HCT116 (cell line): Measurements from ENCODE around the gene UGT1A7. TPM values are rescaled to one million over a fixed set of nuclear protein-coding genes. Genes with fewer than 3 reads are reported as not detected.

Experiments used
- ATAC-seq: fragments of 200-7000 bp; cut with Tn5 transposase; 2 replicates; pipeline ENCODE4 v1.9.1; 2020; ENCODE audit warnings: mild to moderate bottlenecking, moderate library complexity
- BruUV-seq: library from RNA; stranded (reverse); fragments of 400-500 nt; replicated peaks from 2 replicates; lab custom pipeline; 2021; lab: Mats Ljungman, UMichigan
- CTCF ChIA-PET: fragments of 300-600 bp; sonication (Branson Sonifier 250); formaldehyde crosslinking; loops from one replicate; lab custom pipeline; 2021; ENCODE audit warnings: antibody characterized with exemption; lab: Charles Lee
- POLR2A ChIA-PET: fragments of 300-600, 350-600 bp; sonication (Branson Sonifier 250); formaldehyde crosslinking; loops from one replicate; lab custom pipeline; 2021; ENCODE audit warnings: antibody characterized with exemption; lab: Charles Lee
- RAD21 ChIA-PET, 2 experiments: fragments of 300-600 bp; sonication (Branson Sonifier 250); formaldehyde crosslinking; loops; one replicate each; lab custom pipeline; 2023; ENCODE audit warnings: low total read pairs in 2 of 2; ENCODE audit not compliant: uncharacterized antibody in 2 of 2, unreplicated experiment in 2 of 2, low non-redundant PET in 1 of 2; lab: Charles Lee
- DNase-seq: peaks from one replicate; pipeline ENCODE4 v3.0.0-alpha.2; 2010; ENCODE audit warnings: low read depth, low spot score
- H2AFZ ChIP-seq: fragments of 200-600 bp; shearing (Covaris generic), sonication (generic); 2 replicates; pipeline ENCODE4 v1.6.1; 2017; ENCODE audit warnings: low read depth, mixed run types, mixed read lengths, antibody characterized with exemption, low read length; ENCODE audit not compliant: poor library complexity, severe bottlenecking
- H3K27ac ChIP-seq: 2 replicates; pipeline ENCODE4 v1.5.1; 2012; ENCODE audit warnings: low read depth, low read length
- H3K27me3 ChIP-seq: fragments of 200-600 bp; sonication (generic); 2 replicates; pipeline ENCODE4 v1.6.1; 2016; ENCODE audit warnings: mixed run types, low read length, mixed read lengths; ENCODE audit not compliant: insufficient read depth
- H3K36me3 ChIP-seq, 2 experiments: fragments of 200-500 bp in 1 of 2; fragments of 200-600 bp in 1 of 2; sonication (Bioruptor generic) in 1 of 2; sonication (generic) in 1 of 2; 2 replicates each; pipeline versions ENCODE4 v1.5.1 to v1.6.1; 2014 to 2016; ENCODE audit warnings: low read length in 2 of 2, inconsistent platforms in 1 of 2, mixed read lengths in 1 of 2, mixed run types in 1 of 2; ENCODE audit not compliant: insufficient read depth in 2 of 2, control insufficient read depth in 1 of 2
- H3K4me1 ChIP-seq, 2 experiments: fragments of 200-600 bp in 1 of 2; sonication (generic) in 1 of 2; 2 replicates each; pipeline versions ENCODE4 v1.5.1 to v1.6.1; 2012 to 2017; ENCODE audit warnings: low read length in 2 of 2, inconsistent platforms in 1 of 2, mild to moderate bottlenecking in 1 of 2, mixed read lengths in 1 of 2, mixed run types in 1 of 2, moderate library complexity in 1 of 2; ENCODE audit not compliant: insufficient read depth in 2 of 2, control insufficient read depth in 1 of 2
- H3K4me2 ChIP-seq: fragments of 200-600 bp; sonication (generic); 2 replicates; pipeline ENCODE4 v1.6.1; 2017; ENCODE audit warnings: mixed run types, low read length, mixed read lengths
- H3K4me3 ChIP-seq, 2 experiments: fragments of 200-600 bp in 1 of 2; sonication (generic) in 1 of 2; replicated peaks in 1 of 2; 2 replicates each; pipeline ENCODE4 v1.5.1; 2011 to 2016; ENCODE audit warnings: low read length in 2 of 2, control low read depth in 1 of 2, low read depth in 1 of 2, mild to moderate bottlenecking in 1 of 2, mixed read lengths in 1 of 2, mixed run types in 1 of 2
- H3K79me2 ChIP-seq: fragments of 200-600 bp; sonication (generic); 2 replicates; pipeline ENCODE4 v1.6.1; 2017; ENCODE audit warnings: mild to moderate bottlenecking, mixed run types, low read length, moderate library complexity, mixed read lengths; ENCODE audit not compliant: insufficient read depth
- H3K9ac ChIP-seq: fragments of 200-600 bp; sonication (generic); 2 replicates; pipeline ENCODE4 v1.6.1; 2016; ENCODE audit warnings: low read length, mixed read lengths
- H3K9me2 ChIP-seq: fragments of 200-600 bp; sonication (generic), shearing (Covaris generic); 2 replicates; pipeline ENCODE4 v1.6.1; 2017; ENCODE audit warnings: mixed run types, mild to moderate bottlenecking, moderate library complexity; ENCODE audit not compliant: insufficient read depth
- H3K9me3 ChIP-seq, 2 experiments: fragments of 200-500 bp in 1 of 2; fragments of 200-600 bp in 1 of 2; sonication (Bioruptor generic) in 1 of 2; sonication (generic) in 1 of 2; 2 replicates each; pipeline ENCODE4 v1.6.1; 2014 to 2017; ENCODE audit warnings: low read length in 2 of 2, mixed read lengths in 2 of 2, inconsistent platforms in 1 of 2, low read depth in 1 of 2, mild to moderate bottlenecking in 1 of 2, mixed run types in 1 of 2, moderate library complexity in 1 of 2; ENCODE audit not compliant: control insufficient read depth in 1 of 2, insufficient read depth in 1 of 2
- H4K20me1 ChIP-seq: fragments of 200-600 bp; sonication (generic), shearing (Covaris generic); 2 replicates; pipeline ENCODE4 v1.6.1; 2017; ENCODE audit warnings: mixed run types, mild to moderate bottlenecking, moderate library complexity; ENCODE audit not compliant: insufficient read depth
- CBX3 ChIP-seq: IDR thresholded peaks from 2 replicates; pipeline ENCODE4 v1.6.1; 2012; ENCODE audit warnings: low read depth
- CEBPB ChIP-seq: IDR thresholded peaks from 2 replicates; pipeline ENCODE4 v1.6.1; 2012; ENCODE audit warnings: low read depth
- EZH2phosphoT487 ChIP-seq: fragments of 200-600 bp; IDR thresholded peaks from 2 replicates; pipeline ENCODE4 v1.6.1; 2018; ENCODE audit warnings: antibody characterized with exemption, borderline replicate concordance
- FOSL1 ChIP-seq: IDR thresholded peaks from 2 replicates; pipeline ENCODE4 v1.6.1; 2012; ENCODE audit warnings: low read depth
- POLR2AphosphoS5 ChIP-seq: IDR thresholded peaks from 2 replicates; pipeline ENCODE4 v1.6.1; 2011; ENCODE audit warnings: mild to moderate bottlenecking, low read depth, low read length, moderate library complexity
- RAD21 ChIP-seq: IDR thresholded peaks from 2 replicates; pipeline ENCODE4 v1.6.1; 2012; ENCODE audit warnings: low read depth, mild to moderate bottlenecking
- SP1 ChIP-seq: IDR thresholded peaks from 2 replicates; pipeline ENCODE4 v1.6.1; 2012; ENCODE audit warnings: low read depth
- SRF ChIP-seq: IDR thresholded peaks from 2 replicates; pipeline ENCODE4 v1.6.1; 2012; ENCODE audit warnings: low read depth
- YY1 ChIP-seq: IDR thresholded peaks from 2 replicates; pipeline ENCODE4 v1.6.1; 2011; ENCODE audit warnings: low read length, low read depth, moderate library complexity, mild to moderate bottlenecking; ENCODE audit not compliant: insufficient replicate concordance; ENCODE audit errors: extremely low read depth
- ZFX ChIP-seq: fragments of 450-650 bp; IDR thresholded peaks from 2 replicates; pipeline ENCODE4 v1.6.1; 2017
- ZNF274 ChIP-seq: fragments of 200-500 bp; sonication (Bioruptor generic); IDR thresholded peaks from 2 replicates; pipeline ENCODE4 v1.6.1; 2014; ENCODE audit warnings: mild to moderate bottlenecking, low read depth, low read length, inconsistent platforms
- intact Hi-C: fragments of 100-400 bp; cut with micrococcal nuclease; formaldehyde crosslinking; loops from 2 replicates; pipeline ENCODE4 v1.10.0; 2022
- total RNA-seq: library from RNA; stranded (reverse); gene quantifications from one replicate; pipeline ENCODE4 v1.2.1, GENCODE V29; 2021; ENCODE audit not compliant: unreplicated experiment
- TF ChIP-seq, protein P1 (sequence below): IDR thresholded peaks from 2 replicates; pipeline ENCODE4 v1.6.1; 2012
- TF ChIP-seq, protein P2 (sequence below): IDR thresholded peaks from 2 replicates; pipeline ENCODE4 v1.6.1; 2012
- TF ChIP-seq, protein P3 (sequence below): IDR thresholded peaks from 2 replicates; pipeline ENCODE4 v1.6.1; 2011; ENCODE audit warnings: mild to moderate bottlenecking, low read length, moderate library complexity; ENCODE audit not compliant: insufficient replicate concordance; ENCODE audit errors: extremely low read depth
- TF ChIP-seq, protein P4 (sequence below), 3 experiments: fragments of 200-600 bp in 1 of 3; sonication (generic) in 1 of 3; IDR thresholded peaks in 2 of 3; conservative IDR thresholded peaks in 1 of 3; 2 replicates each; pipeline ENCODE4 v1.5.1; 2012 to 2017; ENCODE audit warnings: low read depth in 2 of 3, low read length in 2 of 3, antibody characterized with exemption in 1 of 3, borderline replicate concordance in 1 of 3, control low read depth in 1 of 3, mild to moderate bottlenecking in 1 of 3, mixed read lengths in 1 of 3, mixed run types in 1 of 3, moderate library complexity in 1 of 3; ENCODE audit not compliant: insufficient read depth in 1 of 3

Gene UGT1A7
- total RNA-seq, 1 experiment from 2014 or later: not detected

DNA sequence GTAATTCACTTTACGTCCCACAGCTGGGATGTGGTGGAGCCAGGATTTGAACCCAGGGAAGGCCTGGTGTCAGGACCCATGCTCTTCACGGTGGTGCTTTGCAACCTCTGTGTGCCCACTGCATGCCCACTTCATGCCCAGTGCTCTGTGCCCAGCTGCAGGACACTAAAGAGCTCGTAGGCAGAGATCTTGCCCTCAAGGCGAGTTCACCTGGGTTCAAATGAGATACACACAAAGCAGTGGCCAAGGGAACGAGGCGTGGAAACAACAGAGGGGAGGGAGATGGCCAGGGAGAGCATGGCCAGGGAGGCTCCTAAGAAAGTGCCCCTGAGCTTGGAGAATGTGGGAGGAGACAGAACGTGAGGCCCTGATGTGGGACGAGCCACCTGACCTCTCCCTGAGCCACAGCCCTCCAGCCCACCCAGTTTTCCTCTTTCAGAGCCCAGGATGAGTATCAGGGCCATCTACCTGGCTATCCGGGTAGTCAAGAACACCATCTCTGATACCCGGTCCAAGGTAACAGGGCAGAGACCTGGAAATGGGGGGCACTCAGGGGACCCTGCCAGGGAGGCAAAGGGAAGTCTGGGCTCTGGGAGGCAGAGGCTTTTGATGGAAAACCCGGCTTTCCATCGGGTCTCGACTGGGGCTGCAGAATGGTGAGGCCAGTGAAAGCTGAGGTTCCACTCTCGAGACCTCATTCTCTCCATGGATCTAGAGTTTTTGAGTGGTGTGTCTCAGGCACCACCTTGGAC, 116.8 kb downstream of the UGT1A7 start:
- CTCF ChIA-PET: no interaction called here
- no TSS peak for BruUV-seq

More for the DNA sequence above, 116.8 kb downstream of the UGT1A7 start:
- H3K9me2 ChIP-seq: no peaks in the 10 kb centered on the region
- ChIA-PET POLR2A (no interaction called here), RAD21 (no interaction called here)
- ATAC-seq (no peak), DNase-seq (no peak)
- H3K4me3 ChIP-seq: no peak overlapping the region
- H2AFZ ChIP-seq: no peak overlapping the region
- H3K79me2 ChIP-seq: no peaks in the 10 kb centered on the region
- no peak overlapping the region for H3K4me2 ChIP-seq
- no peaks in the 10 kb centered on the region for H3K36me3 ChIP-seq
- no peaks in the 10 kb centered on the region for H3K27me3 ChIP-seq
- H3K27ac ChIP-seq: no peak overlapping the region
- intact Hi-C loops: no loop called here
- H3K9ac ChIP-seq: no peak overlapping the region
- no peaks in the 10 kb centered on the region for H3K9me3 ChIP-seq
- no peaks in the 10 kb centered on the region for H4K20me1 ChIP-seq
- H3K4me1 ChIP-seq: peaks cover 5 to 9% of the 10 kb centered on the region in 2 experiments; a peak in 3 of 4 replicates
- no peak for TF ChIP-seq SP1
- TF ChIP-seq ZNF274: no peak
- TF ChIP-seq, protein P1, sequence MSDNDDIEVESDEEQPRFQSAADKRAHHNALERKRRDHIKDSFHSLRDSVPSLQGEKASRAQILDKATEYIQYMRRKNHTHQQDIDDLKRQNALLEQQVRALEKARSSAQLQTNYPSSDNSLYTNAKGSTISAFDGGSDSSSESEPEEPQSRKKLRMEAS: no peak
- TF ChIP-seq POLR2AphosphoS5: no peak
- TF ChIP-seq FOSL1: no peak
- no peak for TF ChIP-seq CBX3
- TF ChIP-seq, protein P2, sequence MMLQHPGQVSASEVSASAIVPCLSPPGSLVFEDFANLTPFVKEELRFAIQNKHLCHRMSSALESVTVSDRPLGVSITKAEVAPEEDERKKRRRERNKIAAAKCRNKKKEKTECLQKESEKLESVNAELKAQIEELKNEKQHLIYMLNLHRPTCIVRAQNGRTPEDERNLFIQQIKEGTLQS: no peak
- no peak for TF ChIP-seq CEBPB
- TF ChIP-seq RAD21: no peak
- TF ChIP-seq, protein P3, sequence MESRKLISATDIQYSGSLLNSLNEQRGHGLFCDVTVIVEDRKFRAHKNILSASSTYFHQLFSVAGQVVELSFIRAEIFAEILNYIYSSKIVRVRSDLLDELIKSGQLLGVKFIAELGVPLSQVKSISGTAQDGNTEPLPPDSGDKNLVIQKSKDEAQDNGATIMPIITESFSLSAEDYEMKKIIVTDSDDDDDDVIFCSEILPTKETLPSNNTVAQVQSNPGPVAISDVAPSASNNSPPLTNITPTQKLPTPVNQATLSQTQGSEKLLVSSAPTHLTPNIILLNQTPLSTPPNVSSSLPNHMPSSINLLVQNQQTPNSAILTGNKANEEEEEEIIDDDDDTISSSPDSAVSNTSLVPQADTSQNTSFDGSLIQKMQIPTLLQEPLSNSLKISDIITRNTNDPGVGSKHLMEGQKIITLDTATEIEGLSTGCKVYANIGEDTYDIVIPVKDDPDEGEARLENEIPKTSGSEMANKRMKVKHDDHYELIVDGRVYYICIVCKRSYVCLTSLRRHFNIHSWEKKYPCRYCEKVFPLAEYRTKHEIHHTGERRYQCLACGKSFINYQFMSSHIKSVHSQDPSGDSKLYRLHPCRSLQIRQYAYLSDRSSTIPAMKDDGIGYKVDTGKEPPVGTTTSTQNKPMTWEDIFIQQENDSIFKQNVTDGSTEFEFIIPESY: no peak
- no peak for TF ChIP-seq YY1
- no peak for TF ChIP-seq EZH2phosphoT487
- no peak for TF ChIP-seq SRF
- TF ChIP-seq, protein P4, sequence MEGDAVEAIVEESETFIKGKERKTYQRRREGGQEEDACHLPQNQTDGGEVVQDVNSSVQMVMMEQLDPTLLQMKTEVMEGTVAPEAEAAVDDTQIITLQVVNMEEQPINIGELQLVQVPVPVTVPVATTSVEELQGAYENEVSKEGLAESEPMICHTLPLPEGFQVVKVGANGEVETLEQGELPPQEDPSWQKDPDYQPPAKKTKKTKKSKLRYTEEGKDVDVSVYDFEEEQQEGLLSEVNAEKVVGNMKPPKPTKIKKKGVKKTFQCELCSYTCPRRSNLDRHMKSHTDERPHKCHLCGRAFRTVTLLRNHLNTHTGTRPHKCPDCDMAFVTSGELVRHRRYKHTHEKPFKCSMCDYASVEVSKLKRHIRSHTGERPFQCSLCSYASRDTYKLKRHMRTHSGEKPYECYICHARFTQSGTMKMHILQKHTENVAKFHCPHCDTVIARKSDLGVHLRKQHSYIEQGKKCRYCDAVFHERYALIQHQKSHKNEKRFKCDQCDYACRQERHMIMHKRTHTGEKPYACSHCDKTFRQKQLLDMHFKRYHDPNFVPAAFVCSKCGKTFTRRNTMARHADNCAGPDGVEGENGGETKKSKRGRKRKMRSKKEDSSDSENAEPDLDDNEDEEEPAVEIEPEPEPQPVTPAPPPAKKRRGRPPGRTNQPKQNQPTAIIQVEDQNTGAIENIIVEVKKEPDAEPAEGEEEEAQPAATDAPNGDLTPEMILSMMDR (IDR thresholded peaks at IDR 0.05 in 2 of 3, conservative IDR thresholded peaks at IDR 0.05 in 1 of 3; ENCODE audit: borderline replicate concordance in 1 of 3, insufficient read depth in 1 of 3, low read depth in 2 of 3, low read length in 2 of 3): no peak
- no peak for TF ChIP-seq ZFX
- TF ChIP-seq, all 23 proteins: peak for 0
